ENCODE results near the gene POLA2. TPM values are rescaled to one million over a fixed set of nuclear protein-coding genes. Genes with fewer than 3 reads are reported as not detected.
"Not testable (repeated sequence)": the region's sequence is repeated elsewhere in the genome, so short reads cannot be mapped to it uniquely, and the experiment has no call there.

The POLA2 gene
- total and polyA plus RNA-seq, 2 donors (not counting 3 experiments of a cell fraction or from before 2014, with no cell fraction given) = 24.0 to 30.0 TPM

GRCh38 chr11:65243797-65244196, 18.0 kb upstream of the POLA2 start:
- H3K4me3 ChIP-seq (replicated peaks in 1 of 3; ENCODE audit: insufficient read depth in 1 of 3, low read depth in 1 of 3, low read length in 3 of 3) = no peak overlapping the region
- no peaks in the 10 kb centered on the region for H3K4me1 ChIP-seq (ENCODE audit: control insufficient read depth, extremely low read depth, insufficient read depth, low read length)
- intact Hi-C loops (cut with micrococcal nuclease) = no loop called here
- FAIRE-seq (no peak), DNase-seq (ENCODE audit: low read depth, low spot score) (no peak)
- no peak overlapping the region for H2AFZ ChIP-seq (ENCODE audit: low read depth, low read length)
- H3K9me1 ChIP-seq (replicated peaks; ENCODE audit: control insufficient read depth, extremely low read depth, insufficient read depth, low read length) = no peaks in the 10 kb centered on the region
- CTCF ChIA-PET = interaction anchor here (0.7 to 3.2 kb wide), 2 partner anchors 9 to 18 kb away, joined by 3 to 13 read pairs; no protein-coding TSS in a partner anchor
- H3K79me2 ChIP-seq (ENCODE audit: control insufficient read depth, insufficient read depth, low read length) = no peaks in the 10 kb centered on the region
- POLR2A ChIA-PET = no interaction called here
- H3K27ac ChIP-seq (ENCODE audit: insufficient read depth, low read depth, low read length) = no peak overlapping the region
- no peaks in the 10 kb centered on the region for H3K9me3 ChIP-seq (replicated peaks; ENCODE audit: control insufficient read depth, insufficient read depth, low read length)
- TF ChIP-seq GATA2 (IDR thresholded peaks at IDR 0.05; ENCODE audit: insufficient read depth, insufficient read length, low read depth, low read length) = no peak
- no peak for TF ChIP-seq EZH2 (IDR thresholded peaks at IDR 0.05; ENCODE audit: borderline replicate concordance, low read depth, low read length, severe bottlenecking)
- TF ChIP-seq POLR2A (IDR thresholded peaks at IDR 0.05; ENCODE audit: low read depth, low read length) = no peak
- no peak for TF ChIP-seq FOS (IDR thresholded peaks at IDR 0.05; ENCODE audit: borderline replicate concordance, insufficient read depth, low read length)
- no peak for TF ChIP-seq JUN (IDR thresholded peaks at IDR 0.05; ENCODE audit: borderline replicate concordance, insufficient read depth, insufficient read length, low read depth)
- no peak for TF ChIP-seq POLR2AphosphoS5 (IDR thresholded peaks at IDR 0.05; ENCODE audit: insufficient read depth, low read depth, low read length)
- no peak for TF ChIP-seq MYC (IDR thresholded peaks at IDR 0.05; ENCODE audit: low read depth, low read length)
- no peak for TF ChIP-seq MAX (IDR thresholded peaks at IDR 0.05; ENCODE audit: insufficient read depth, insufficient read length)
- TF ChIP-seq CTCF (IDR thresholded peaks at IDR 0.05; ENCODE audit: extremely low read depth in 1 of 2, insufficient read depth in 1 of 2, low read depth in 1 of 2, low read length in 2 of 2) = no peak
- no peaks in the 10 kb centered on the region for H3K36me3 ChIP-seq (ENCODE audit: control insufficient read depth in 2 of 2, extremely low read depth in 1 of 2, insufficient read depth in 2 of 2, low read length in 2 of 2)
- no peaks in the 10 kb centered on the region for H4K20me1 ChIP-seq (replicated peaks; ENCODE audit: control insufficient read depth, extremely low read depth, insufficient read depth, low read length)
- no peaks in the 10 kb centered on the region for H3K27me3 ChIP-seq (ENCODE audit: control insufficient read depth in 2 of 2, insufficient read depth in 2 of 2, low read length in 2 of 2)
- BruUV-seq (replicated peaks) = no TSS peak
- dilution Hi-C loops (cut with MboI; ENCODE audit: extremely low pct_ligation_motif_present, low sequenced_read_pairs) = no loop called here
- H3K4me2 ChIP-seq (ENCODE audit: insufficient read depth, low read length) = no peak overlapping the region
- H3K9ac ChIP-seq (replicated peaks; ENCODE audit: extremely low read depth, insufficient read depth, low read length) = no peak overlapping the region

- H3K27ac ChIP-seq (ENCODE audit: insufficient read depth, low read depth, low read length); DNase-seq (ENCODE audit: low read depth, low spot score); H3K4me3 ChIP-seq (replicated peaks in 1 of 3; ENCODE audit: insufficient read depth in 1 of 3, low read depth in 1 of 3, low read length in 3 of 3); H3K4me1 ChIP-seq (ENCODE audit: control insufficient read depth, extremely low read depth, insufficient read depth, low read length); H3K79me2 ChIP-seq (ENCODE audit: control insufficient read depth, insufficient read depth, low read length); dilution Hi-C loops (cut with MboI; ENCODE audit: extremely low pct_ligation_motif_present, low sequenced_read_pairs); H4K20me1 ChIP-seq (replicated peaks; ENCODE audit: control insufficient read depth, extremely low read depth, insufficient read depth, low read length); H3K9me3 ChIP-seq (replicated peaks; ENCODE audit: control insufficient read depth, insufficient read depth, low read length); H2AFZ ChIP-seq (ENCODE audit: low read depth, low read length); POLR2A ChIA-PET; FAIRE-seq; H3K36me3 ChIP-seq (ENCODE audit: control insufficient read depth in 2 of 2, extremely low read depth in 1 of 2, insufficient read depth in 2 of 2, low read length in 2 of 2); BruUV-seq (replicated peaks); intact Hi-C loops (cut with micrococcal nuclease); H3K4me2 ChIP-seq (ENCODE audit: insufficient read depth, low read length); H3K27me3 ChIP-seq (ENCODE audit: control insufficient read depth in 2 of 2, insufficient read depth in 2 of 2, low read length in 2 of 2); H3K9me1 ChIP-seq (replicated peaks; ENCODE audit: control insufficient read depth, extremely low read depth, insufficient read depth, low read length); H3K9ac ChIP-seq (replicated peaks; ENCODE audit: extremely low read depth, insufficient read depth, low read length): not testable (repeated sequence)
- CTCF ChIA-PET = interaction anchor here (1.2 to 3.2 kb wide), 2 partner anchors 16 to 19 kb away, joined by 3 to 13 read pairs; no protein-coding TSS in a partner anchor
Observed at GRCh38 chr11:65245046-65245445, 16.7 kb upstream of the POLA2 start.

Data from endothelial cell of umbilical vein (primary cell).